AG09319 (cell line): ENCODE data around the gene DCUN1D4.

Experiments
- DNase-seq: peaks from one replicate; pipeline ENCODE4 v3.0.0-alpha.2; 2010; ENCODE audit warnings: low read depth; ENCODE audit errors: extremely low read depth
- TF ChIP-seq, protein P1 (sequence below): IDR thresholded peaks from 2 replicates; pipeline ENCODE4 v1.5.1; 2011; ENCODE audit warnings: low read depth, mild to moderate bottlenecking, inconsistent platforms, low read length, moderate library complexity

The DCUN1D4 gene

DNA sequence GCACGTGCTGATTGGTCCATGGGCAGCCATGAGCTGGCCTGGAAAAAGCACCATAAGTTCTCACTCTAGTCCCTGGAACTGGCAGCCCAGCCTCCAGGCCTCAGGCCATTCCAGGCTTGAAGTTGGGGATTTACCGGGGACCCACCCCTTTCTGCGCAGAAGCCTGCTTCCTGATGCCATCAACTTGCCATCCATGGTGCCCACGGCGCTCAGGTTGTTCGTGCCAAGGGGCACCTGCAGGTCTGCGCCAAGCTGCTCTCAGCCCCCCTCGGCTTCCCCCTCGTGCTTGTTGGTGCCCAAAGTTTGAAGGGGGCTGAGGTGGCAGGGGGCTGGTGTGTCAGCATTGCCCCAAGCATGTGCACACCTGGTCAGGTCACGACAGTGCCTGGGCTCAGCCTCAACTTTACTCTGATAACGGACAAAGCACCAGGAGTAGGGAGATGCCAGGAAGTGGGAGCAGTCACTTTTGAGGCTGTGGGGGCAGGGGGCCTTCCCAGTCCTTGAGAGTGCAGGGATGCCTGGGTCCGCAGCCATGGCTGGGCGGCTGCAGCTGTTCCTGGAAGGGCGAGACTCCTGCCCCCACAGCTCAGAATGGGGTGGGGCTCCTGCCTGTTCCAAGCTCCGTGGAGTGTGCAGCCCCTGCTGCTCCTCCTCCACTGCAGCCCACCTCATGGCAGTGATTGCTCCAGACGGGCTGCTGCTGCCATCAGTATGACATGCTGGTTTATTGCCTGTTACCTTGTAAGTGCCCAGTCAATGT, 24.9 kb downstream of the DCUN1D4 start:
- DNase-seq = no peak
- TF ChIP-seq, protein P1, sequence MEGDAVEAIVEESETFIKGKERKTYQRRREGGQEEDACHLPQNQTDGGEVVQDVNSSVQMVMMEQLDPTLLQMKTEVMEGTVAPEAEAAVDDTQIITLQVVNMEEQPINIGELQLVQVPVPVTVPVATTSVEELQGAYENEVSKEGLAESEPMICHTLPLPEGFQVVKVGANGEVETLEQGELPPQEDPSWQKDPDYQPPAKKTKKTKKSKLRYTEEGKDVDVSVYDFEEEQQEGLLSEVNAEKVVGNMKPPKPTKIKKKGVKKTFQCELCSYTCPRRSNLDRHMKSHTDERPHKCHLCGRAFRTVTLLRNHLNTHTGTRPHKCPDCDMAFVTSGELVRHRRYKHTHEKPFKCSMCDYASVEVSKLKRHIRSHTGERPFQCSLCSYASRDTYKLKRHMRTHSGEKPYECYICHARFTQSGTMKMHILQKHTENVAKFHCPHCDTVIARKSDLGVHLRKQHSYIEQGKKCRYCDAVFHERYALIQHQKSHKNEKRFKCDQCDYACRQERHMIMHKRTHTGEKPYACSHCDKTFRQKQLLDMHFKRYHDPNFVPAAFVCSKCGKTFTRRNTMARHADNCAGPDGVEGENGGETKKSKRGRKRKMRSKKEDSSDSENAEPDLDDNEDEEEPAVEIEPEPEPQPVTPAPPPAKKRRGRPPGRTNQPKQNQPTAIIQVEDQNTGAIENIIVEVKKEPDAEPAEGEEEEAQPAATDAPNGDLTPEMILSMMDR = no peak

DNA sequence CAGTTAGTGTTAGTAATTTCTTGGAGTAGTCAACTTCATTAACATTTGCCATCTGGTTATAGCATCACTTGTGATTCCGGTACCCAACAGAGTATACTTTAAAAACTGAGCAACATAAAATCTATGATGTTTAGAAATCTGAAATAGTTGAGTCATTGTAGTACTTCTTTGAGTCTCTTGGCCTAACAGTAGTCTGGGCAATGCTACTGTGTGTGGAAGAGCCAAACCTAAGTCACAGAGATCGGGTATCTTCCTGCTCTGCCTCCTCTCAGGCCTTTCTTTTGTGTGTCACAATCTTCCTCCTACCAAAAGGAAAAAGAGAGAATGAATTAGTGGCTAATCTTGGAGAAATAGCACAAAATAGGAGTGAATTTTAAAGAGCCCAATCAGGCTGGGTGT, 25.5 kb downstream of the DCUN1D4 start:
- DNase-seq = no peak
- TF ChIP-seq, protein P1 = no peak

DNA sequence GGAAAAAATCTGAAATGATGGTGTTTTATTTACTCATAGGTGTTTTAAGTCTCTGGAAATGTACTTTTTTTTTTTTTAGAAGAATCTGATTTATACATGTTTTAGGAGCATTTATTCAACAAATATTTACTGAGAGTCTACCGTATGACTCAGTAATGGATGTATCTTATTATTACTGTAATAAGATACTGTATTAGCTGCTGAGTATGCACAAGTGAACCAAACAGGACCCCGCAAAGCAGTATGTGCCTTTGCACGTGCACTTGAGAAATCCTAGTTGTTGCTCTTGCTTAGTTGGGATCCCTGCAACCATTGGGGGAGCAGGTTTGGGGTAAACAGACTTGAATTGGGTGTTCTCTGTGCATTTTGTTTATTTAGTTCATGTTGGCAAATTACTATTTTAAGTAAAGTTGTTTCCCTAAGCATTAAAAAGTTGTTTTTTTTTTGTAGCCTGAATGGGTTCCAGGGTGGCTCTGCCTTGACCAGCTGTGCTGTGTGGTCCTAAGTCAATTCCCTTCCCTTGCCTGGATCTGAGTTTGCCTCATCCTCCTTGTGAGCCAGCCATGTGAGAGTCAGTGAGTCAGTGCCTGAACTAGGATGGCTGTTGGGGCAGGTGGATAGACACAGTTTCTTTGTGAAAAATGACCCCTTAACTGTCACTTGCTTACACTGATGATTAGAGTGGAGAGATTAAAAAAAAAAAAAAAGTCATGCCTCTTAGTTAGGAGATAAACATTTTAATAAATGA, 27.7 kb downstream of the DCUN1D4 start:
- TF ChIP-seq, protein P1 = no peak
- no peak for DNase-seq

DNA sequence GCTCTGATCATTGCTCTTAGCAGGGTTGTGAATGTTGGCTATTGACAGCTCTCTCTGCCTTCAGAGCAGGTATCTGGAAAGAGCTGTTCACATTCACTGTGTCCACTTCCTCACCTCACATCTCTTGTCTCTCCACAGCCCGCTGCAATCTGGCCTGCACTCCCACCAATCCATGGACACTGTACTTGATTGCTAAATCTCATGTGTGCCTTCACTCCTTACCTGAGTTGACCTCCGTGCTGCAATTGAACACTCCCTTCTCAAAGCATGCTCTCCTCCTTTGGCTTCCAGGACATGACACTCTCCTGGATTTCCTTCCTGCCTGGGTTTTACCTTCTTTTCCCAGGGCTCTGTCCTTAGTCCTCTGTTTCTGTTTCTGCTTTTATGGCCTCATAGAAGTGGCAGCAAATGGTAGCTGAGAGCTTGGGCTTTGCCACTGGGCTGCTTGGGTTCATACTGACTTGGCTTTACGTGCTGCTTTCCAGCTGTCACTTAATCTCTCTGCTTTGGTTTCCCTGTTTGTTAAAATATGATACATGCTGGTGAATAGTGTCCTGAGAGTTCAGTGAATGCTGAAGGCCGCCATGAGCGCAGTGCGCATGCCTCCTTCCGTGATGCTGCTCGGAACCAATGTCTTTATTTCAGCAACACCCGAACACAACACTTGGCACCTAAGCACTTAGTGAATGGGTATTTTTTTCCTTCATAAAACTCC, 29.5 kb downstream of the DCUN1D4 start:
- TF ChIP-seq, protein P1 = no peak
- DNase-seq = no peak

DNA sequence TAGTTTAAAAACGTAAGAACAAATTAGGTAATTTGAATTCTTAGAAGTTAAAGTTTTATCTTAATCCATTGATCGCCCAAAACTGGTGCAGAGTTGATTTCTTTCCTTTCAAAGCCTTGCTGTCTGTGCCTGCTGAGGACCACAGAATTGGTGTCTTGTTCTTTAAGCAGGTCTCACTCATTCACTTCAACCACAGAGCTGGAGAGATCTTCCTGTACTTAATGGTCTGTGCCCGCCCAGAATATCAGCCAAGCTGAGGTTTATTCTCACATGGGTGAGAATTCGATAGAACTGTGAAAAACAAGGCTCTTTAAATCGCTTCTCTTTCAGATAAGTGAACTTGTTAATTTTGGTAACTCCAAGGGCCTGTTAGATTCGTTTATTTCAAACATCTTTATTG, 31.6 kb downstream of the DCUN1D4 start:
- DNase-seq = no peak
- TF ChIP-seq, protein P1 = no peak

DNA sequence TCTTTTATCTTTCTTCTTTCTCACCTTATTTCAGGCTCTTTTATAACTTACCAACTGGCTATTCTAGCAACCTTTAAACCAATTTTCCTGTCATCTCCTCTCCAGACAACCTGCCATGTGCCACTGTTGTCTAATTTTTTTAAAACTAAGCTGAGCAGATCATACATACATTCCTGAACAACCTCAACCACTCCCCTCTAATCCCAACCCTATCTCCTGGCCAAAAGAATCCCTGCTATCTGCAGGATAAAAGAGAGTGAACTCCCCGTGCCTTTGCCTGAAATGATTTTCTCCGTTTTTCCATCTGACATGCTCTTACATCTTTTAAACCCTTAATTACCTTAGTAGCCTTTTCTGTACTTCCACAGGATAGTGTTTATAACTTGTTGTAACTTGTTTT, 35.5 kb downstream of the DCUN1D4 start:
- TF ChIP-seq, protein P1 = no peak
- no peak for DNase-seq
